Transverse colon (tissue), 4 donors: ENCODE results near the gene CFAP73.

Source experiments
- POLR2A ChIP-seq: fragments of 450-650 bp; IDR thresholded peaks from one replicate; pipeline ENCODE4 v1.6.1; 2016; ENCODE audit warnings: antibody characterized with exemption, mild to moderate bottlenecking, moderate library complexity
- POLR2AphosphoS5 ChIP-seq, 3 donors: sonication (generic); formaldehyde crosslinking; IDR thresholded peaks; one replicate each; pipeline ENCODE4 v1.6.1; 2016; ENCODE audit warnings: antibody characterized with exemption in 3 of 3
- TF ChIP-seq, protein P1 (sequence below), 5 experiments: fragments of 200-600 bp in 3 of 5; fragments of 450-650 bp in 2 of 5; sonication (generic) in 3 of 5; IDR thresholded peaks; 1 replicate in 2 of 5; 2 replicates in 3 of 5; pipeline ENCODE4 v1.5.1; 2016 to 2017; ENCODE audit warnings: antibody characterized with exemption in 5 of 5, inconsistent platforms in 3 of 5, mild to moderate bottlenecking in 2 of 5, moderate library complexity in 1 of 5

GRCh38 chr12:113190761-113191160 lies 41.2 kb downstream of the CFAP73 start:
- TF ChIP-seq, protein P1, sequence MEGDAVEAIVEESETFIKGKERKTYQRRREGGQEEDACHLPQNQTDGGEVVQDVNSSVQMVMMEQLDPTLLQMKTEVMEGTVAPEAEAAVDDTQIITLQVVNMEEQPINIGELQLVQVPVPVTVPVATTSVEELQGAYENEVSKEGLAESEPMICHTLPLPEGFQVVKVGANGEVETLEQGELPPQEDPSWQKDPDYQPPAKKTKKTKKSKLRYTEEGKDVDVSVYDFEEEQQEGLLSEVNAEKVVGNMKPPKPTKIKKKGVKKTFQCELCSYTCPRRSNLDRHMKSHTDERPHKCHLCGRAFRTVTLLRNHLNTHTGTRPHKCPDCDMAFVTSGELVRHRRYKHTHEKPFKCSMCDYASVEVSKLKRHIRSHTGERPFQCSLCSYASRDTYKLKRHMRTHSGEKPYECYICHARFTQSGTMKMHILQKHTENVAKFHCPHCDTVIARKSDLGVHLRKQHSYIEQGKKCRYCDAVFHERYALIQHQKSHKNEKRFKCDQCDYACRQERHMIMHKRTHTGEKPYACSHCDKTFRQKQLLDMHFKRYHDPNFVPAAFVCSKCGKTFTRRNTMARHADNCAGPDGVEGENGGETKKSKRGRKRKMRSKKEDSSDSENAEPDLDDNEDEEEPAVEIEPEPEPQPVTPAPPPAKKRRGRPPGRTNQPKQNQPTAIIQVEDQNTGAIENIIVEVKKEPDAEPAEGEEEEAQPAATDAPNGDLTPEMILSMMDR (IDR thresholded peaks at IDR 0.05), result no peak
- TF ChIP-seq POLR2A (no peak), POLR2AphosphoS5 (IDR thresholded peaks at IDR 0.05) (no peak)
